IPS-15b (cell line): ENCODE results near the gene MALAT1.
"Not testable (repeated sequence)": the region's sequence is repeated elsewhere in the genome, so short reads cannot be mapped to it uniquely, and the experiment has no call there.

ENCODE experiments used
- H3K27me3 ChIP-seq: one replicate; pipeline ENCODE4 v1.6.1; 2013; ENCODE audit warnings: low read length; ENCODE audit not compliant: control insufficient read depth, insufficient read depth
- H3K36me3 ChIP-seq: one replicate; pipeline ENCODE4 v1.6.1; 2013; ENCODE audit warnings: low read length; ENCODE audit not compliant: control insufficient read depth, insufficient read depth
- H3K4me1 ChIP-seq: one replicate; pipeline ENCODE4 v1.6.1; 2013; ENCODE audit warnings: mild to moderate bottlenecking, low read length; ENCODE audit not compliant: control insufficient read depth, insufficient read depth
- H3K4me3 ChIP-seq: one replicate; pipeline ENCODE4 v1.5.1; 2013; ENCODE audit warnings: low read depth, low read length
- H3K9ac ChIP-seq: one replicate; pipeline ENCODE4 v1.6.1; 2013; ENCODE audit warnings: low read depth, mild to moderate bottlenecking, low read length
- H3K9me3 ChIP-seq: one replicate; pipeline ENCODE4 v1.6.1; 2013; ENCODE audit warnings: mild to moderate bottlenecking, low read length; ENCODE audit not compliant: control insufficient read depth, insufficient read depth

MALAT1 gene

DNA sequence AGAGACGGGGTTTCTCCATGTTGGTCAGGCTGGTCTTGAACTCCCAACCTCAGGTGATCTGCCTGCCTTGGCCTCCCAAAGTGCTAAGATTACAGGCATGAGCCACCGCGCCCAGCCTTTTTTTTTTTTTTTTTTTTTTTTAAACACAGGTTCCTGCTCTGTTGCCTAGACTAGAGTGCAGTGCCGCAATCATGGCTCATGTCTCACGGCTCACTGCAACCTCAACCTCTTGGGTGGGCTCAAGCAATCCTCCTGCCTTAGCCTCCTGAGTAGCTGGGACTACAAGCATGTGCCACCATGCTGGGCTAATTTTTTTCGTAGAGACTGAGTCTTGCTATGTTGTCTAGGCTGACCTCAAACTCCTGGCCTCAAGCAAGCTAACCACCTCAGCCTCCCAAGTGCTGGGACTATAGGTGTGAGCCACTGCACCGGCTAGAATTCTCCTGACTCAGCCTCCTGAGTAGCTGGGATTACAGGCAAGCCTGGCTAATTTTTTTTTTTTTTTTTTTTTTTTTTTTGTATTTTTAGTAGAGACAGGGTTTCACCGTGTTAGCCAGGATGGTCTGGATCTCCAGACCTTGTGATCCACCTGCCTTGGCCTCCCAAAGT, 20.2 kb downstream of the MALAT1 start:
- not testable (repeated sequence) for H3K4me1 ChIP-seq, H3K9me3 ChIP-seq, H3K4me3 ChIP-seq, H3K36me3 ChIP-seq, H3K27me3 ChIP-seq, H3K9ac ChIP-seq

DNA sequence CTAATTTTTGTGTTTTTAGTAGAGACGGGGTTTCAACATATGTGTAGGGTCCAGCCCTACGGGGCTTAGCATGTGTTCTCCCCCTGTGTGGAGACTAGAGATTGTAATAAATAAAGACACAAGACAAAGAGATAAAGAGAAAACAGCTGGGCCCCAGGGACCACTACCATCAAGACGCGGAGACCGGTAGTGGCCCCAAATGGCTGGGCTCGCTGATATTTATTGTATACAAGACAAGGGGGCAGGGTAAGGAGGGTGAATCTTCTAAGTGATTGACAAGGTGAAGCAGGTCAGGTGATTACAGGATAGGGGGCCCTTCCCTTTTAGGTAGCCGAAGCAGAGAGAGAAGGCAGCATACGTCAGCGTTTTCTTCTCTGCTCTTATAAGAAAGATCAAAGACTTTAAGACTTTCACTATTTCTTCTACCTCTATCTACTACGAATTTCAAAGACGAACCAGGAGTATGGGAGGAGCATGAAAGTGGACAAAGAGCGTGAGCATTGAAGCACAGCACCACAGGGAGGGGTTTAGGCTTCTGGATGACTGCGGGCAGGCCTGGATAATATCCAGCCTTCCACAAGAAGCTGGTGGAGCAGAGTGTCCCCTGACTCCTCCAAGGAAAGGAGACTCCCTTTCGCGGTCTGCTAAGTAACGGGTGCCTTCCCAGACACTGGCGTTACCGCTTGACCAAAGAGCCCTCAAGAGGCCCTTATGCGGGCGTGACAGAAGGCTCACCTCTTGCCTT, 23.1 kb downstream of the MALAT1 start:
- H3K9me3 ChIP-seq, H3K27me3 ChIP-seq, H3K36me3 ChIP-seq, H3K4me1 ChIP-seq, H3K4me3 ChIP-seq, H3K9ac ChIP-seq: not testable (repeated sequence)

DNA sequence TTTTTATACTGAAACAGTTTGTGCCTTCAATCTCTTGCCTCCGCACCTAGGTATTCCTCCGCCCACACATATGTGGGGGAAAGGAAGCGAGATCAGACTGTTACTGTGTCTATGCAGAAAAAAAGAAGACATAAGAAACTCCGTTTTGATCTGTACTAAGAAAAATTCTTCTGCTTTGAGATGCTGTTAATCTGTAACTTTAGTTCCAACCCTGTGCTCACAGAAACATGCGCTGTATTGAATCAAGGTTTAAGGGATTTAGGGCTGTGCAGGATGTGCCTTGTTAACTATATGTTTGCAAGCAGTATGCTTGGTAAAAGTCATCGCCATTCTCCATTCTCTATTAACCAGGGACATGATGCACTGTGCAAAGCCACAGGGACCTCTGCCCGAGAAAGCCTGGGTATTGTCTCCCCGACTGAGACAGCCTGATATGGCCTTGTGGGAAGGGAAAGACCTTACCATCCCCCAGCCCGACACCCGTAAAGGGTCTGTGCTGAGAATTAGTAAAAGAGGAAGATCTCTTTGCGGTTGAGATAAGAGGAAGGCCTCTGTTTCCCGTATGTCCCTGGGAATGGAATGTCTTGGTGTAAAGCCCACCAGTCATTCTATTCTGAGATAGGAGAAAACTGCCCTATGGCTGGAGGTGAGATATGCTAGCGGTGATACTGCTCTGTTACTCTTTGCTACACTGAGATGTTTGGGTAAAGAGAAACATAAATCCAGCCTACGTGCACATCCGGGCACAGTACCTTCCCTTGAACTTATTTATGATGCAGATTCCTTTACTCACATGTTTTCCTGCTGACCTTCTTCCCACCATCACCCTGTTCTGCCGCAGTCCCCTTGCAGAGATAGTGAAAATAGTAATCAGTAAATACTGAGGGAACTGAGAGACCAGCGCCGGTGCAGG, 24.1 kb downstream of the MALAT1 start:
- not testable (repeated sequence) for H3K27me3 ChIP-seq, H3K36me3 ChIP-seq, H3K4me1 ChIP-seq, H3K4me3 ChIP-seq, H3K9ac ChIP-seq, H3K9me3 ChIP-seq

DNA sequence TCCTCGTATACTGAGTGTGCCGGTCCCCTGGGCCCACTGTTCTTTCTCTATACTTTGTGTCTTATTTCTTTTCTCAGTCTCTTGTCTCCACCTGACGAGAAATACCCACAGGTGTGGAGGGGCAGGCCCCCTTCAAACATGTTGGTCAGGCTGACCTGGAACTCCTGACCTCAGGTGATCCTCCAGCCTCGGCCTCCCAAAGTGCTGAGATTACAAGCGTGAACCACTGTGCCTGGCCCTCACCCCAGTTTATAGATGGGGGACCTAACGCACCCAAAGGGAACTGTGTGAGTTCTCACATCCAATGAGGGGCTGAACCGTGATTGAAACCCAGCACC, 24.8 kb downstream of the MALAT1 start:
- not testable (repeated sequence) for H3K9me3 ChIP-seq, H3K9ac ChIP-seq, H3K4me1 ChIP-seq, H3K27me3 ChIP-seq, H3K36me3 ChIP-seq, H3K4me3 ChIP-seq

DNA sequence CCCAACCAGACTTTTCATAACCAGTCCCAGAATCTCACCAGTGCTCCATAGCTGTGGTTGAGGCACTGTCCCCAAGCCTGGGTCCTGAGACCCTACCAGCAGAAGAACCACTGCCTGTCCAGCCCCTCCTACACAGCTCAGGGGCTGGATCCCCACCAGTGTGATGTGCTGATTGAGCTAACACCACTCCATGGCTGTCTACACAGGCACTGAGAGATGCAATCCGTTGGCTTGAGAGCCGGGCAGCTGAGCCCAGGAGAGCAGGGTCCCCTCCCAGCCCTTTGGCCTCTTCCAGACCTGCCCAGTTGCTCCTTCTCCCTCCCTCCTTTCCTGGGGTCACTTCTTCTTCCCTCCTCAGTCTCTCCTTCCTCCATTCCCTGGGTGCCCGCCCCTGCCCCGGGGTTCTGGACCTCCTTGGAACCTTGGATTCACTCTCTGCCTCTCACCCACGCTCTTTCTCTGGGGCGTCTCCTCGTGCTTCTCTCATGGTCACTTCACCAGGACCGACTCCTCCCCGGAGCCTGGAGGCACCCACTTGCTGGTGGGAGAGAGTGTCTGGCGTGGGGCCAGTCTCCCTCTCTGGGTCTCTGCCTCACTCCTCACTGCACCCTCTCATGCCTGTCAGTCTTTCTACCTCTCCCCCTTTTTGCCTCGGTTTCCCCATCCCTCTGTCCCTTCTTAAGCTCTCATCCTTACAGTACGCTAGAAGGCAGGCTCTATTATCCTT, 25.3 kb downstream of the MALAT1 start:
- Histone ChIP-seq H3K27me3 (peaks cover 8% of the 10 kb centered on the region), H3K36me3 (peaks cover 8% of the 10 kb centered on the region), H3K9me3 (no peaks in the 10 kb centered on the region), H3K9ac (no peak overlapping the region), H3K4me1 (peaks cover 7% of the 10 kb centered on the region), H3K4me3 (peak overlapping the region; percentile 33)

DNA sequence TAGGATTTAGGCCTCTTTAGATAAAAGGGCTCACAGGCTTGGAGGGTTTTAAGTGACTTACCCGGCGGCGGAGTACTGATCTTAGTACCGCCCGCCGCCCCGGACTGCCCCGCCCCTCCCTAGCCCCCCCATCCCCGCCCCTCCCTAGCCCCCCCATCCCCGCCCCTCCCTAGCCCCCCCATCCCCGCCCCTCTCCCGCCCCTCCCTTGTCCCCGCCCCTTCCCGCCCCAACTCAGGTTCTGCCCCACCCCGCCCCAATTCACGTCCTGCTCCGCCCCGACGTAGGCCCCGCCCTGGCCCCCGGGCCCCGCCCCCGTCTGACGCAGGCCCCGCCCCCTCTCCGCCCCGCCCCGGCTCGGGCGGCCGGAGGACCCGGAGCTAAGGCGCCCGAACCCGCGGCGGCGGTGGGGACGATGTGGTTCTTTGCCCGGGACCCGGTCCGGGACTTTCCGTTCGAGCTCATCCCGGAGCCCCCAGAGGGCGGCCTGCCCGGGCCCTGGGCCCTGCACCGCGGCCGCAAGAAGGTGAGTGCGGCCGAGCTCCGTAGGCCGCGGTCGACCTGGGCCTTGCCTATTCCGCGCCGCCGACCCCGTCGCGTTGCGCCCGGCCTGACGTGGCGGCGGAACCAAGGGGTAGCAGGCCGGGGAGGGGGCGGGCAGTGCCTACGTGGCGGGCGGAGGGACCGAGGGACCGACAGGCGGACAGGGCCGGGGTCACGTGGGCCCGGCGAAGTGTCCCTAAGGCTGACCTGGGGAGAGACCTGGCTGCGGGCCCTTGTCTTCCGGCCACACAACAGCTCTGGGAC, 26.1 kb downstream of the MALAT1 start, which contains the start of gene SCYL1:
TSS of gene SCYL1 (plus strand) at position 343 of the 805 bp plus-strand sequence. CDS start at position 414, 71 bp downstream.
- peaks cover 8% of the 10 kb centered on the region for H3K27me3 ChIP-seq
- peak within 1 kb of the TSS; percentile 91 for H3K9ac ChIP-seq
- H3K4me3 ChIP-seq: peak within 1 kb of the TSS; percentile 88
- peaks cover 8% of the 10 kb centered on the region for H3K36me3 ChIP-seq
- peaks cover 7% of the 10 kb centered on the region for H3K4me1 ChIP-seq
- no peaks in the 10 kb centered on the region for H3K9me3 ChIP-seq

DNA sequence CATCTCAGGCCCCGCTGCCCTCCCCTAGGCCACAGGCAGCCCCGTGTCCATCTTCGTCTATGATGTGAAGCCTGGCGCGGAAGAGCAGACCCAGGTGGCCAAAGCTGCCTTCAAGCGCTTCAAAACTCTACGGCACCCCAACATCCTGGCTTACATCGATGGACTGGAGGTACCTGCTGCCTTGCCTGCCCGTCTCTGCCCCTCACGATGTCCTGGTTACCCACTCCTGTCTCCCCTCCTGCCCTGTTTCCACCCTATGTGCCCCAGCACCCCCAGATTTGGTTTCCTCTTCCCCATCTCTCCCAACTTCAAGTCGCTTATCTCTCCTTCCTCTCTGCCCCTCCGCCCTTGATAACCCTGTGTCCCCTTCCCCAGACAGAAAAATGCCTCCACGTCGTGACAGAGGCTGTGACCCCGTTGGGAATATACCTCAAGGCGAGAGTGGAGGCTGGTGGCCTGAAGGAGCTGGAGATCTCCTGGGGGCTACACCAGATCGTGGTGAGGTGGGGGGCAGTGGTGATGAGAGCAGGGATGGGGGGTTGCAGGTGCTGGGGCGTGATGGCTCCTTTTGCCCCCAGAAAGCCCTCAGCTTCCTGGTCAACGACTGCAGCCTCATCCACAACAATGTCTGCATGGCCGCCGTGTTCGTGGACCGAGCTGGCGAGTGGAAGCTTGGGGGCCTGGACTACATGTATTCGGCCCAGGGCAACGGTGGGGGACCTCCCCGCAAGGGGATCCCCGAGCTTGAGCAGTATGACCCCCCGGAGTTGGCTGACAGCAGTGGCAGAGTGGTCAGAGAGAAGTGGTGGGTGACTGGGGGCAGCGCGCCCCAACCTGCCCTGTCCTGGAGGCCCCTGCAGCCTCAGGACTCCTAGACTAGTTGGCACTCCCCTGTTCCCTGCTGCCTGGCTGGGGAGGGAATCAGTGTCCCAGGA, 27.0 kb downstream of the MALAT1 start:
- peak overlapping the region; percentile 91 for H3K9ac ChIP-seq
- peaks cover 7% of the 10 kb centered on the region for H3K4me1 ChIP-seq
- H3K36me3 ChIP-seq: peaks cover 12% of the 10 kb centered on the region
- H3K27me3 ChIP-seq: peaks cover 8% of the 10 kb centered on the region
- peak overlapping the region; percentile 88 for H3K4me3 ChIP-seq
- no peaks in the 10 kb centered on the region for H3K9me3 ChIP-seq

DNA sequence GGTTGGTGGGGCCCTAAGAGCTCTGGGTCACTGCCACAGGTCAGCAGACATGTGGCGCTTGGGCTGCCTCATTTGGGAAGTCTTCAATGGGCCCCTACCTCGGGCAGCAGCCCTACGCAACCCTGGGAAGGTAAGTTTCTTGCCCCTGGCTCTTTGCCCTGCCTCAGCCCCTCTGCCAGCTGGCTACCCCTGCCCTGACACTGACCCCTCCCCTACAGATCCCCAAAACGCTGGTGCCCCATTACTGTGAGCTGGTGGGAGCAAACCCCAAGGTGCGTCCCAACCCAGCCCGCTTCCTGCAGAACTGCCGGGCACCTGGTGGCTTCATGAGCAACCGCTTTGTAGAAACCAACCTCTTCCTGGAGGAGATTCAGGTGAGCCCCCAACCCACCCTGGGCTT, 27.9 kb downstream of the MALAT1 start:
- Histone ChIP-seq H3K9ac (no peak overlapping the region), H3K9me3 (no peaks in the 10 kb centered on the region), H3K4me3 (no peak overlapping the region), H3K4me1 (peaks cover 7% of the 10 kb centered on the region), H3K36me3 (peaks cover 19% of the 10 kb centered on the region), H3K27me3 (peaks cover 8% of the 10 kb centered on the region)

DNA sequence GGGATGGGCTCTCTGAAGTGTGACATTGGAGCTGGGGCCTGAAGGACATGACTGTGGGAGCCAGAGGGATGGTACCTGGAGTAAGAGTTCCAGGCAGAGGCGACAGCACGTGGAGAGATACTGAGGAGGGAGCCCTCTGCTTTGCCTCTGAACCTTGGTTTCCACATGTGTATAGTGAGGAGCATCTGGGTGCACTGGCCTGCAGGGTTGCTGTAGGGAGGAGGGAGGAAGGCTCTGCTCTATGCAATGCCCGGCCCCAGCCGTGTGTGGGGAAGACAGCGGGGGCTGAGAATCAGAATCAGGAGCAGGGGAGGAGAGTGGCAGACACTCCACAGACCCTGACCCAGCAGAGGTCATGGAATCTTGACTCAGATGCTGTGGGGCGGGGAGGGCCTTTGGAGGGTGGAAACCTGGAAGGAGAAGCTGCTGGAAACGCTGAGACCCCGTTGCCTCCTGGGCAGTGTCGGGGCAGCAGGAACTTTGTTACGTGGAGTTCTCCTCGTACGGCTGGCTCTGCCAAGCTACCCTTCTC, 30.0 kb downstream of the MALAT1 start:
- Histone ChIP-seq H3K36me3 (peaks cover 27% of the 10 kb centered on the region), H3K9me3 (no peaks in the 10 kb centered on the region), H3K4me1 (peaks cover 4% of the 10 kb centered on the region), H3K4me3 (no peak overlapping the region), H3K27me3 (peaks cover 5% of the 10 kb centered on the region), H3K9ac (no peak overlapping the region)

DNA sequence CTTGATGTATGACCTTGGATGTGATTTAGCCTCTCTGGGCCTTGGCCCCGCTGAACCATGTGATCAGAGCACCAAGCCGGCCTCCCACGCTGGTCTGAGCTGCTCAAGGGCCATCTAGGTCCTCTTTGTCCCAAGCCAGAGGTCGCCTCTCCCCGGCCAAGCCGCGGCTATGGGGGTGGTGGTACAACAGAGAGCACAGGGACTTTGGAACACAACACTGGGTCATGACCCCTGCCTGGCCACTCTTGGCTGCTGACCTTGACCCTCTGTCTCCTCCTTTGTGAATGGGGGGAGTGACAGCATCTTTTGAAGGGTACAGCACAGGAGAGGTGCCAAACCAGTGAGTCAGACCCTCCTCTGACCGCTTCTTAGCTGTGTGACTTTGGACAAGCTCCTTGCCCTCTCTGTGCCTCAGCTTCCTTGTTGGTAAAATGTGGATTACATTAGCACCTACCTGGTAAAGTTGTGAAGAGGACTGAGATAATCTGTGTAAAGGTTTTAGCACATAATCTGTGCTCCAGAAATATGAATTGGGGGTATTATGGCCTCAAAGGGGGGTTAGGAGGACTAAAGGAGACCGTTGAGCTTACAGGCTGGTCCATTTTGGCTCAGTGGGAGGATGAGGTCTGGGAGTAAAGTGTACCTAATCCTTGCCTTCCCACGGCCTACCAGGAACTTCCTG, 30.8 kb downstream of the MALAT1 start:
- no peaks in the 10 kb centered on the region for H3K27me3 ChIP-seq
- H3K4me3 ChIP-seq: no peak overlapping the region
- H3K36me3 ChIP-seq: peaks cover 27% of the 10 kb centered on the region
- H3K9ac ChIP-seq: no peak overlapping the region
- no peaks in the 10 kb centered on the region for H3K4me1 ChIP-seq
- H3K9me3 ChIP-seq: no peaks in the 10 kb centered on the region
